Umbilical cord (tissue), 2 donors: Measurements from ENCODE around the gene ZNF710. TPM values are rescaled to one million over a fixed set of nuclear protein-coding genes. Genes with fewer than 3 reads are reported as not detected.
"Not testable (repeated sequence)": the region's sequence is repeated elsewhere in the genome, so short reads cannot be mapped to it uniquely, and the experiment has no call there.

ENCODE experiments used
- DNase-seq: peaks from one replicate; pipeline ENCODE4 v3.0.0-alpha.2; 2015; ENCODE audit warnings: low spot score
- total RNA-seq: library from RNA; depleted of rRNA; stranded (reverse); fragments of >200 nt; gene quantifications from one replicate; pipeline ENCODE4 v1.2.3, GENCODE V29; 2014; ENCODE audit warnings: low replicate concordance; ENCODE audit not compliant: insufficient read depth

Gene ZNF710
- total RNA-seq, 1 donor from 2014 or later = 9.4 TPM

- peak; percentile 63 for DNase-seq
Observed at GRCh38 chr15:90101130-90101968, 100.2 kb downstream of the ZNF710 start.

- DNase-seq = peak; percentile 90
Observed at GRCh38 chr15:90101969-90102890, 101.1 kb downstream of the ZNF710 start, which contains the start of gene IDH2. TSS of gene IDH2 (minus strand) at chr15:90102468. CDS start at chr15:90102390, 78 bp downstream.

GRCh38 chr15:90103701-90104329 lies 102.7 kb downstream of the ZNF710 start:
- DNase-seq = no peak

- no peak for DNase-seq
Observed at GRCh38 chr15:90104551-90104950, 103.4 kb downstream of the ZNF710 start.

GRCh38 chr15:90105521-90105920 lies 104.4 kb downstream of the ZNF710 start:
- DNase-seq = no peak

GRCh38 chr15:90106522-90107117 lies 105.5 kb downstream of the ZNF710 start:
- DNase-seq = peak; percentile 48

GRCh38 chr15:90108038-90108437 lies 106.9 kb downstream of the ZNF710 start:
- not testable (repeated sequence) for DNase-seq

GRCh38 chr15:90109163-90109751 lies 108.1 kb downstream of the ZNF710 start:
- not testable (repeated sequence) for DNase-seq

- DNase-seq = no peak
Observed at GRCh38 chr15:90113166-90113565, 112.0 kb downstream of the ZNF710 start.

- no peak for DNase-seq
Observed at GRCh38 chr15:90114451-90114901, 113.4 kb downstream of the ZNF710 start.

GRCh38 chr15:90115783-90116182 lies 114.7 kb downstream of the ZNF710 start:
- DNase-seq = no peak

- DNase-seq = no peak
Observed at GRCh38 chr15:90119367-90119766, 118.2 kb downstream of the ZNF710 start.

- DNase-seq = no peak
Observed at GRCh38 chr15:90121086-90121485, 120.0 kb downstream of the ZNF710 start.

GRCh38 chr15:90124507-90124906 lies 123.4 kb downstream of the ZNF710 start:
- no peak for DNase-seq

- no peak for DNase-seq
Observed at GRCh38 chr15:90126022-90126421, 124.9 kb downstream of the ZNF710 start.

GRCh38 chr15:90126596-90127435 lies 125.7 kb downstream of the ZNF710 start:
- DNase-seq = no peak

GRCh38 chr15:90130291-90130690 lies 129.2 kb downstream of the ZNF710 start:
- DNase-seq = no peak
